Lung (tissue), 12 donors: ENCODE measurements around the gene CNTNAP4. TPM values are rescaled to one million over a fixed set of nuclear protein-coding genes. Genes with fewer than 3 reads are reported as not detected.
A peak's percentile ranks its signal among the peaks of the same experiment; 100 is the strongest.

Experiments
- ATAC-seq: fragments of 200-7000 bp; cut with Tn5 transposase; one replicate; pipeline ENCODE4 v1.9.1; 2020; ENCODE audit warnings: moderate number of reproducible peaks; ENCODE audit not compliant: insufficient read depth, low FRiP score
- DNase-seq, 3 donors: peaks; one replicate each; pipeline ENCODE4 v3.0.0-alpha.2; 2013 to 2017
- H3K27ac ChIP-seq, 2 donors: one replicate each; pipeline ENCODE4 v1.5.1; 2013; ENCODE audit warnings: mild to moderate bottlenecking in 2 of 2, moderate library complexity in 2 of 2, control low read depth in 1 of 2, inconsistent platforms in 1 of 2, low read depth in 1 of 2, low read length in 1 of 2
- H3K27me3 ChIP-seq, 3 donors: one replicate each; pipeline ENCODE4 v1.5.1; 2013; ENCODE audit warnings: low read length in 2 of 3; ENCODE audit not compliant: control insufficient read depth in 3 of 3, insufficient read depth in 3 of 3
- H3K36me3 ChIP-seq, 4 donors: one replicate each; pipeline ENCODE4 v1.5.1; 2013; ENCODE audit warnings: low read length in 4 of 4, mild to moderate bottlenecking in 1 of 4, moderate library complexity in 1 of 4; ENCODE audit not compliant: control insufficient read depth in 4 of 4, insufficient read depth in 4 of 4
- H3K4me1 ChIP-seq, 5 donors: one replicate each; pipeline ENCODE4 v1.5.1; 2013; ENCODE audit warnings: low read length in 5 of 5, mild to moderate bottlenecking in 2 of 5, moderate library complexity in 1 of 5; ENCODE audit not compliant: control insufficient read depth in 5 of 5, insufficient read depth in 5 of 5
- H3K4me3 ChIP-seq: one replicate; pipeline ENCODE4 v1.5.1; 2013; ENCODE audit warnings: mild to moderate bottlenecking, control low read depth, moderate library complexity
- H3K9ac ChIP-seq, 2 donors: one replicate each; pipeline ENCODE4 v1.5.1; 2013; ENCODE audit warnings: low read length in 2 of 2, control low read depth in 1 of 2; ENCODE audit not compliant: insufficient read depth in 1 of 2
- H3K9me3 ChIP-seq, 4 donors: one replicate each; pipeline ENCODE4 v1.5.1; 2013; ENCODE audit warnings: low read length in 3 of 4, mild to moderate bottlenecking in 1 of 4, moderate library complexity in 1 of 4; ENCODE audit not compliant: control insufficient read depth in 4 of 4, insufficient read depth in 3 of 4
- CTCF ChIP-seq: IDR thresholded peaks from 2 replicates; pipeline ENCODE4 v1.5.1; 2012; ENCODE audit warnings: mild to moderate bottlenecking; ENCODE audit errors: control extremely low read depth, extremely low read depth
- whole genome bisulfite sequencing, 2 donors: extraction: QIAGEN DNeasy Blood & Tissue Kit; methylation state at CpG; one replicate each; pipeline ENCODE4 v1.1.7; 2013; 5-methylcytosine and 5-hydroxymethylcytosine counted together
- polyA plus RNA-seq, 2 donors: library from polyadenylated mRNA; stranded (reverse); fragments of 200-250 nt; gene quantifications; one replicate each; pipeline ENCODE4 v1.2.1, GENCODE V29; 2013
- total RNA-seq, 2 donors: library from RNA; depleted of rRNA in 1 of 2; stranded (reverse); fragments of >200 nt in 1 of 2; gene quantifications; one replicate each; pipeline ENCODE4 v1.2.1, GENCODE V29; 2014 to 2021
- donor health status: control.
- donor health status: control.
- donor health status: Bipolar disorder and iron deficiency.
- donor health status: healthy.
- donor health status: DM: yes; HTN: yes; CAD: no.

Gene CNTNAP4
- total and polyA plus RNA-seq, 4 donors = 0.71 TPM; not detected in 3

- TF ChIP-seq CTCF = no peak
- Histone ChIP-seq H3K4me1 (no peaks in the 10 kb centered on the region), H3K27me3 (no peaks in the 10 kb centered on the region), H3K27ac (no peak overlapping the region), H3K9ac (no peak overlapping the region), H3K9me3 (no peaks in the 10 kb centered on the region), H3K36me3 (no peaks in the 10 kb centered on the region), H3K4me3 (no peak overlapping the region)
- peak in 1 of 3 donors; percentile 20 for DNase-seq
- no peak for ATAC-seq
- 53 to 67% methylated on average over 5 of the region's 5 CpGs for WGBS, 2 donors
Measured at GRCh38 chr16:76532188-76532973, 255.2 kb downstream of the CNTNAP4 start.

- H3K4me3 ChIP-seq = no peak overlapping the region
Measured at GRCh38 chr16:76539609-76540008, 262.4 kb downstream of the CNTNAP4 start.

GRCh38 chr16:76541070-76541469, 263.9 kb downstream of the CNTNAP4 start:
- Histone ChIP-seq H3K27me3 (no peaks in the 10 kb centered on the region), H3K4me3 (no peak overlapping the region), H3K4me1 (no peaks in the 10 kb centered on the region), H3K9me3 (no peaks in the 10 kb centered on the region), H3K36me3 (no peaks in the 10 kb centered on the region), H3K9ac (no peak overlapping the region), H3K27ac (no peak overlapping the region)
- no peak for ATAC-seq
- 56 to 92% methylated on average over 1 of the region's 1 CpG for WGBS, 2 donors
- peak in 2 of 3 donors; percentile 22 to 28 for DNase-seq
- no peak for TF ChIP-seq CTCF

More at GRCh38 chr16:76539609-76540008, 262.4 kb downstream of the CNTNAP4 start:
- no peak overlapping the region for H3K9ac ChIP-seq
- no peak for TF ChIP-seq CTCF
- H3K27me3 ChIP-seq = no peaks in the 10 kb centered on the region
- DNase-seq (no peak), ATAC-seq (no peak)
- H3K36me3 ChIP-seq = no peaks in the 10 kb centered on the region
- no peak overlapping the region for H3K27ac ChIP-seq
- 62 to 83% methylated on average over 3 of the region's 3 CpGs for WGBS, 2 donors
- no peaks in the 10 kb centered on the region for H3K9me3 ChIP-seq
- H3K4me1 ChIP-seq = no peaks in the 10 kb centered on the region

GRCh38 chr16:76565542-76565941, 288.3 kb downstream of the CNTNAP4 start:
- TF ChIP-seq CTCF = no peak
- no peaks in the 10 kb centered on the region for H3K36me3 ChIP-seq
- no peak for ATAC-seq
- no peak for DNase-seq
- peaks cover 0 to 2% (median 0%) of the 10 kb centered on the region in 4 donors for H3K9me3 ChIP-seq
- 80 to 88% methylated on average over 2 of the region's 2 CpGs for WGBS, 2 donors
- H3K9ac ChIP-seq = no peak overlapping the region
- H3K4me1 ChIP-seq = no peaks in the 10 kb centered on the region
- no peaks in the 10 kb centered on the region for H3K27me3 ChIP-seq
- no peak overlapping the region for H3K27ac ChIP-seq
- no peak overlapping the region for H3K4me3 ChIP-seq
